PFSK-1 (cell line): ENCODE results near the gene ZNF366.

ENCODE experiments used
- FOXP2 ChIP-seq: optimal IDR thresholded peaks from 2 replicates; pipeline ENCODE3; 2011; ENCODE audit warnings: borderline replicate concordance, control low read depth, inconsistent platforms; ENCODE audit not compliant: insufficient read depth; ENCODE audit errors: extremely low read length, extremely low read depth
- POLR2AphosphoS5 ChIP-seq: IDR thresholded peaks from 2 replicates; pipeline ENCODE4 v1.6.1; 2012; ENCODE audit warnings: low read depth, mild to moderate bottlenecking, control low read depth, low read length, moderate library complexity
- REST ChIP-seq, 2 experiments: IDR thresholded peaks; 2 replicates each; pipeline versions ENCODE4 v1.6.1 to v1.8.0; 2011 to 2012; ENCODE audit warnings: low read depth in 2 of 2, low read length in 2 of 2, control low read depth in 1 of 2, inconsistent platforms in 1 of 2, mild to moderate bottlenecking in 1 of 2, moderate library complexity in 1 of 2; ENCODE audit not compliant: insufficient read depth in 1 of 2
- SIN3A ChIP-seq: IDR thresholded peaks from 2 replicates; pipeline ENCODE4 v1.6.1; 2012; ENCODE audit warnings: mild to moderate bottlenecking, low read length, moderate library complexity, borderline replicate concordance; ENCODE audit not compliant: insufficient read depth
- TAF1 ChIP-seq: IDR thresholded peaks from 2 replicates; pipeline ENCODE4 v1.6.1; 2012; ENCODE audit warnings: low read length, control low read depth, borderline replicate concordance; ENCODE audit not compliant: insufficient read depth

Gene ZNF366

GRCh38 chr5:72523960-72524582, 16.9 kb upstream of the ZNF366 start:
- no peak for TF ChIP-seq SIN3A
- TF ChIP-seq TAF1, result no peak
- no peak for TF ChIP-seq POLR2AphosphoS5
- no peak for TF ChIP-seq FOXP2
- no peak for TF ChIP-seq REST (IDR thresholded peaks at IDR 0.05; ENCODE audit: insufficient read depth in 1 of 2, low read depth in 2 of 2, low read length in 2 of 2)

- TF ChIP-seq REST (IDR thresholded peaks at IDR 0.05; ENCODE audit: insufficient read depth in 1 of 2, low read depth in 2 of 2, low read length in 2 of 2), result no peak
- no peak for TF ChIP-seq TAF1
- TF ChIP-seq POLR2AphosphoS5, result no peak
- no peak for TF ChIP-seq FOXP2
- TF ChIP-seq SIN3A, result no peak
These were observed 15.4 kb upstream of the ZNF366 start for GRCh38 chr5:72522607-72523006.

GRCh38 chr5:72519111-72519510, 11.9 kb upstream of the ZNF366 start:
- TF ChIP-seq REST (IDR thresholded peaks at IDR 0.05; ENCODE audit: insufficient read depth in 1 of 2, low read depth in 2 of 2, low read length in 2 of 2) (no peak), TAF1 (no peak), FOXP2 (no peak), POLR2AphosphoS5 (no peak), SIN3A (no peak)

GRCh38 chr5:72518001-72518683, 10.9 kb upstream of the ZNF366 start:
- TF ChIP-seq REST (IDR thresholded peaks at IDR 0.05; ENCODE audit: insufficient read depth in 1 of 2, low read depth in 2 of 2, low read length in 2 of 2) (no peak), SIN3A (no peak), TAF1 (no peak), FOXP2 (no peak), POLR2AphosphoS5 (no peak)
